Measurements from ENCODE around the gene KIR3DL2. TPM values are rescaled to one million over a fixed set of nuclear protein-coding genes. Genes with fewer than 3 reads are reported as not detected.

The KIR3DL2 gene
- polyA plus RNA-seq, 1 of the 3 experiments (the other 2 are of a cell fraction): not detected

DNA sequence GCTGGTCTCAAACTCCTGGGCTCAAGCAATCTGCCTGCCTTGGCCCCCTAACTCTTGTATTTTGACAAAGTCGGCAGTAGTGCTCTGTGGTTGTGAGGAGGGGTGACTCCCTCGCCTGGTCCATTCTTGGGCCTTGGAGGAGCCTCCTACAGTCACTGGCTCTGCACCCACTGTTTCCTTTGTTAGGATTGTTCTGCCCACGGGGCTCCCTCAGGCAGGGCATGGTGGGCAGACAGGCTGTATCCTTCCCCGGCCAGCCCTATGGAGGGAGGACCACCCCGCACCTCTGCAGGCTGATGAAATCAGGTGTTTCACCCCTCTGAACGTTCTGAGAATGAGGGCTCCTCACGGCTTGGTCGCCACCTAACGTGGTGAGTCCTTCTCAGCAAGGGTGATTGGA is 33.0 kb downstream of the KIR3DL2 start (continued):
- TF ChIP-seq, protein P1, sequence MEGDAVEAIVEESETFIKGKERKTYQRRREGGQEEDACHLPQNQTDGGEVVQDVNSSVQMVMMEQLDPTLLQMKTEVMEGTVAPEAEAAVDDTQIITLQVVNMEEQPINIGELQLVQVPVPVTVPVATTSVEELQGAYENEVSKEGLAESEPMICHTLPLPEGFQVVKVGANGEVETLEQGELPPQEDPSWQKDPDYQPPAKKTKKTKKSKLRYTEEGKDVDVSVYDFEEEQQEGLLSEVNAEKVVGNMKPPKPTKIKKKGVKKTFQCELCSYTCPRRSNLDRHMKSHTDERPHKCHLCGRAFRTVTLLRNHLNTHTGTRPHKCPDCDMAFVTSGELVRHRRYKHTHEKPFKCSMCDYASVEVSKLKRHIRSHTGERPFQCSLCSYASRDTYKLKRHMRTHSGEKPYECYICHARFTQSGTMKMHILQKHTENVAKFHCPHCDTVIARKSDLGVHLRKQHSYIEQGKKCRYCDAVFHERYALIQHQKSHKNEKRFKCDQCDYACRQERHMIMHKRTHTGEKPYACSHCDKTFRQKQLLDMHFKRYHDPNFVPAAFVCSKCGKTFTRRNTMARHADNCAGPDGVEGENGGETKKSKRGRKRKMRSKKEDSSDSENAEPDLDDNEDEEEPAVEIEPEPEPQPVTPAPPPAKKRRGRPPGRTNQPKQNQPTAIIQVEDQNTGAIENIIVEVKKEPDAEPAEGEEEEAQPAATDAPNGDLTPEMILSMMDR (IDR thresholded peaks at IDR 0.05): no peak
- no peak for TF ChIP-seq RXRA (IDR thresholded peaks at IDR 0.05; ENCODE audit: borderline replicate concordance, low read depth)

DNA sequence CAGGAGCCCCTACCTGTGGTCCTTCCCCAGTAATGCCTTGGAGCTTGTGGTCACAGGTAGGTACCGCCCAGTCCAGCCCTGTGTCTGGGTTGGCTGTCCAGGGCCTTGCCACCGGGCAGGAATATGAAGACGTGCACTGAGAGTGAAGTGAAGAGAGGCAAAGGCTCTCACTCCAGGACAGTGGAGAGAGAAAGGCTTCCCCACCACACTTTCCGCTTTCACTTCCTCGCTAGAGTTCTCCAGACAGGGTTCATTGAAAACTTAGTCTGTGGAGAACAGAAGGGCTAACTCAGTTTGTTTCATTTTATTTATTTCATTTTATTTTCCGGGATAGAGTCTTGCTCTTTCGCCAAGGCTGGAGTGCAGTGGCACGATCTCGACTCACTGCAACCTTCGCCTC is 38.0 kb downstream of the KIR3DL2 start:
- no peak overlapping the region for H2AFZ ChIP-seq (ENCODE audit: low read depth)
- H3K36me3 ChIP-seq (replicated peaks in 1 of 2; ENCODE audit: control insufficient read depth in 1 of 2, insufficient read depth in 2 of 2, low read length in 1 of 2): no peaks in the 10 kb centered on the region
- CTCF ChIA-PET: interaction anchor here (1.3 kb wide), 1 partner anchor 214 kb away, joined by 3 read pairs; no protein-coding TSS in a partner anchor
- TF ChIP-seq EZH2phosphoT487 (IDR thresholded peaks at IDR 0.05; ENCODE audit: borderline replicate concordance, low read depth) (no peak), RCOR1 (IDR thresholded peaks at IDR 0.05; ENCODE audit: low read length) (no peak), FOXJ3 (CRISPR knock-in tag; IDR thresholded peaks at IDR 0.05) (no peak), FOSL2 (IDR thresholded peaks at IDR 0.05; ENCODE audit: borderline replicate concordance, low read depth) (no peak)
- TF ChIP-seq, protein P2, sequence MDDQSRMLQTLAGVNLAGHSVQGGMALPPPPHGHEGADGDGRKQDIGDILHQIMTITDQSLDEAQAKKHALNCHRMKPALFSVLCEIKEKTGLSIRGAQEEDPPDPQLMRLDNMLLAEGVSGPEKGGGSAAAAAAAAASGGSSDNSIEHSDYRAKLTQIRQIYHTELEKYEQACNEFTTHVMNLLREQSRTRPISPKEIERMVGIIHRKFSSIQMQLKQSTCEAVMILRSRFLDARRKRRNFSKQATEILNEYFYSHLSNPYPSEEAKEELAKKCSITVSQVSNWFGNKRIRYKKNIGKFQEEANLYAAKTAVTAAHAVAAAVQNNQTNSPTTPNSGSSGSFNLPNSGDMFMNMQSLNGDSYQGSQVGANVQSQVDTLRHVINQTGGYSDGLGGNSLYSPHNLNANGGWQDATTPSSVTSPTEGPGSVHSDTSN (IDR thresholded peaks at IDR 0.05): no peak
- no peak overlapping the region for H3K27ac ChIP-seq (ENCODE audit: low read depth in 2 of 2, low read length in 1 of 2)
- no peaks in the 10 kb centered on the region for H3K9me2 ChIP-seq
- POLR2A ChIA-PET: no interaction called here
- H3K79me2 ChIP-seq (ENCODE audit: insufficient read depth): no peaks in the 10 kb centered on the region
- H3K4me2 ChIP-seq: no peak overlapping the region
- no peak for DNase-seq
- 9% methylated on average over 10 of the region's 10 CpGs for WGBS (ENCODE audit: low lambda C conversion rate)
- H3F3A ChIP-seq (replicated peaks; ENCODE audit: insufficient read depth): no peaks in the 10 kb centered on the region
- no peak overlapping the region for H3K4me3 ChIP-seq (ENCODE audit: low read depth in 2 of 2, low read length in 1 of 2)
- no peaks in the 10 kb centered on the region for H4K20me1 ChIP-seq (ENCODE audit: insufficient read depth)
- H3K9me3 ChIP-seq: no peaks in the 10 kb centered on the region
- H3K4me1 ChIP-seq (ENCODE audit: control insufficient read depth in 1 of 2, insufficient read depth in 2 of 2, low read depth in 1 of 2, low read length in 1 of 2): no peaks in the 10 kb centered on the region
- no peak overlapping the region for H3K9ac ChIP-seq
- H3K27me3 ChIP-seq (ENCODE audit: insufficient read depth): peaks cover 53% of the 10 kb centered on the region

DNA sequence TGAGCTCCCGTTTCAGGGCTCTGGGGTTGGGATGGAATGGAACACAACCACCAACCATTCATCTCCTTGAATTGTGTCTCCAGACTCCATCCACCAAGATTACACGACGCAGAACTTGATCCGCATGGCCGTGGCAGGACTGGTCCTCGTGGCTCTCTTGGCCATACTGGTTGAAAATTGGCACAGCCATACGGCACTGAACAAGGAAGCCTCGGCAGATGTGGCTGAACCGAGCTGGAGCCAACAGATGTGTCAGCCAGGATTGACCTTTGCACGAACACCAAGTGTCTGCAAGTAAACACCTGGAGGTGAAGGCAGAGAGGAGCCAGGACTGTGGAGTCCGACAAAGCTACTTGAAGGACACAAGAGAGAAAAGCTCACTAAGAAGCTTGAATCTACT is 39.3 kb downstream of the KIR3DL2 start:
- no peak overlapping the region for H3K27ac ChIP-seq (ENCODE audit: low read depth in 2 of 2, low read length in 1 of 2)
- no peak overlapping the region for H3K4me3 ChIP-seq (ENCODE audit: low read depth in 2 of 2, low read length in 1 of 2)
- H2AFZ ChIP-seq (ENCODE audit: low read depth): no peak overlapping the region
- no peaks in the 10 kb centered on the region for H3F3A ChIP-seq (replicated peaks; ENCODE audit: insufficient read depth)
- WGBS (ENCODE audit: low lambda C conversion rate): 22% methylated on average over 11 of the region's 11 CpGs
- no peak for DNase-seq
- H3K27me3 ChIP-seq (ENCODE audit: insufficient read depth): peaks cover 50% of the 10 kb centered on the region
- TF ChIP-seq, protein P3, sequence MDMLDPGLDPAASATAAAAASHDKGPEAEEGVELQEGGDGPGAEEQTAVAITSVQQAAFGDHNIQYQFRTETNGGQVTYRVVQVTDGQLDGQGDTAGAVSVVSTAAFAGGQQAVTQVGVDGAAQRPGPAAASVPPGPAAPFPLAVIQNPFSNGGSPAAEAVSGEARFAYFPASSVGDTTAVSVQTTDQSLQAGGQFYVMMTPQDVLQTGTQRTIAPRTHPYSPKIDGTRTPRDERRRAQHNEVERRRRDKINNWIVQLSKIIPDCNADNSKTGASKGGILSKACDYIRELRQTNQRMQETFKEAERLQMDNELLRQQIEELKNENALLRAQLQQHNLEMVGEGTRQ (IDR thresholded peaks at IDR 0.05; ENCODE audit: borderline replicate concordance, low read depth, low read length): no peak
- no peak for TF ChIP-seq TAF1 (IDR thresholded peaks at IDR 0.05; ENCODE audit: borderline replicate concordance, low read depth, low read length)
- TF ChIP-seq, protein P4, sequence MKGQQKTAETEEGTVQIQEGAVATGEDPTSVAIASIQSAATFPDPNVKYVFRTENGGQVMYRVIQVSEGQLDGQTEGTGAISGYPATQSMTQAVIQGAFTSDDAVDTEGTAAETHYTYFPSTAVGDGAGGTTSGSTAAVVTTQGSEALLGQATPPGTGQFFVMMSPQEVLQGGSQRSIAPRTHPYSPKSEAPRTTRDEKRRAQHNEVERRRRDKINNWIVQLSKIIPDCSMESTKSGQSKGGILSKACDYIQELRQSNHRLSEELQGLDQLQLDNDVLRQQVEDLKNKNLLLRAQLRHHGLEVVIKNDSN (IDR thresholded peaks at IDR 0.05; ENCODE audit: borderline replicate concordance, low read depth): no peak
- TF ChIP-seq RFX5 (IDR thresholded peaks at IDR 0.05; ENCODE audit: low read length): no peak
- TF ChIP-seq TCF12 (IDR thresholded peaks at IDR 0.05): no peak
- no peak for TF ChIP-seq MEF2A (IDR thresholded peaks at IDR 0.05; ENCODE audit: borderline replicate concordance, low read depth)
- TF ChIP-seq SMC3 (IDR thresholded peaks at IDR 0.05; ENCODE audit: low read depth, low read length): no peak
- H3K36me3 ChIP-seq (replicated peaks in 1 of 2; ENCODE audit: control insufficient read depth in 1 of 2, insufficient read depth in 2 of 2, low read length in 1 of 2): no peaks in the 10 kb centered on the region
- no peaks in the 10 kb centered on the region for H4K20me1 ChIP-seq (ENCODE audit: insufficient read depth)
- no peaks in the 10 kb centered on the region for H3K4me1 ChIP-seq (ENCODE audit: control insufficient read depth in 1 of 2, insufficient read depth in 2 of 2, low read depth in 1 of 2, low read length in 1 of 2)
- H3K9me3 ChIP-seq: no peaks in the 10 kb centered on the region
- no peak overlapping the region for H3K4me2 ChIP-seq
- CTCF ChIA-PET: interaction anchor here (1.1 kb wide), 1 partner anchor 8 kb away, joined by 3 read pairs; no protein-coding TSS in a partner anchor
- no peaks in the 10 kb centered on the region for H3K9me2 ChIP-seq
- H3K79me2 ChIP-seq (ENCODE audit: insufficient read depth): no peaks in the 10 kb centered on the region
- no peak overlapping the region for H3K9ac ChIP-seq
- POLR2A ChIA-PET: no interaction called here
